ENCODE results near the gene SPINDOC.

SPINDOC gene

DNA sequence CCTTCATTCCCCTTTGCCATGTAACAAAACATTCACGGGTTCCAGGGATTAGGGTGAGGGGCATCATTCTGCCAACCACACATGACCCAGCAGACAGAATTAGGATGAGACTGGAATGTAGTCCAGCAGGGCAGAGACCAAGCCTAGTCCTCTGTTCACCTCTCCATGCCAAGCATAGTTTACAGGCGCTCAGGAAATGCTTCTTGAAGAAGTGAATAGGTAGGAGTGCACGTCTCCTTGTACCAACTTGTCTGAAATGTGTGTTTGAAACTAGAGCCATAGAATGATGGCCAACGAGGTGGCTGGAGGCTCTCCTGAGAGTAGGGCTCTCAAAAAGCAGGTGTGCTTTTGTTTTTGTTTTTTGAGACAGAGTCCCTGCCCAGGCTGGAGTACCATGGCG is 8.2 kb downstream of the SPINDOC start:
- no peak for DNase-seq (ENCODE audit: low read depth)
- TF ChIP-seq, protein P1, sequence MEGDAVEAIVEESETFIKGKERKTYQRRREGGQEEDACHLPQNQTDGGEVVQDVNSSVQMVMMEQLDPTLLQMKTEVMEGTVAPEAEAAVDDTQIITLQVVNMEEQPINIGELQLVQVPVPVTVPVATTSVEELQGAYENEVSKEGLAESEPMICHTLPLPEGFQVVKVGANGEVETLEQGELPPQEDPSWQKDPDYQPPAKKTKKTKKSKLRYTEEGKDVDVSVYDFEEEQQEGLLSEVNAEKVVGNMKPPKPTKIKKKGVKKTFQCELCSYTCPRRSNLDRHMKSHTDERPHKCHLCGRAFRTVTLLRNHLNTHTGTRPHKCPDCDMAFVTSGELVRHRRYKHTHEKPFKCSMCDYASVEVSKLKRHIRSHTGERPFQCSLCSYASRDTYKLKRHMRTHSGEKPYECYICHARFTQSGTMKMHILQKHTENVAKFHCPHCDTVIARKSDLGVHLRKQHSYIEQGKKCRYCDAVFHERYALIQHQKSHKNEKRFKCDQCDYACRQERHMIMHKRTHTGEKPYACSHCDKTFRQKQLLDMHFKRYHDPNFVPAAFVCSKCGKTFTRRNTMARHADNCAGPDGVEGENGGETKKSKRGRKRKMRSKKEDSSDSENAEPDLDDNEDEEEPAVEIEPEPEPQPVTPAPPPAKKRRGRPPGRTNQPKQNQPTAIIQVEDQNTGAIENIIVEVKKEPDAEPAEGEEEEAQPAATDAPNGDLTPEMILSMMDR (conservative IDR thresholded peaks at IDR 0.05; ENCODE audit: low read depth, low read length), result no peak
- no peak overlapping the region for H3K4me3 ChIP-seq (ENCODE audit: low read length)

DNA sequence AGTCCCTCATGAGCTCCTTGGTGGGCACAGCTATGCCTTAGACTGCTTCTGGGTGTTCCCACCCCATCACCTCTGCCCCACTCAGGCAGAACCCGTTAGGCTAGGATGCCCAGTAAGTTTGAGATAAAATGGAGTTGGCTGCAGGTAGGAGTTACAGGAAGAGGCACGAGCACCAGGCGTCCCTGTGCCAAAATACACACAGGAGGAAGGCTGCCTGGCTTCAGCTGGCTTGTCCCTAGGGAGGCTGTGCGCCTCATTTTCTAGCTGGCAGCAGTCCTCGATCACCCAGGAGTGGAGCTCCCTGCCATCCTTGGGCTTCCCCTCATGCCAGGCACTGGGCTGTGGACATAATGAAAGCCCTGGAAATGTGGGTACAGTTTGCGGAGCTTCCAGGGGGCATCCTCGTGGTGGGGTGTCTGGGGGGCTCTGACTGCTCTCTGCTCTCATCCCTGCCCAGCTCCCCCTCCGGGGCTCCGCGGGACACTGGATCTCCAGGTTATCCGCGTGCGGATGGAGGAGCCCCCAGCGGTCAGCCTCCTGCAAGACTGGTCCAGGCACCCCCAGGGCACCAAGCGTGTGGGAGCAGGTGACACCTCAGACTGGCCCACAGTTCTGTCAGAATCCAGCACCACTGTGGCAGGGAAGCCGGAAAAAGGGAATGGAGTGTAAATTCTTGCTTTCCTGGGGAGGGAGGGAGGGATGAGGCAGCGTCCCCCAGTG is 13.4 kb downstream of the SPINDOC start:
- DNase-seq (ENCODE audit: low read depth), result no peak
- no peak overlapping the region for H3K4me3 ChIP-seq (ENCODE audit: low read length)
- TF ChIP-seq, protein P1 (conservative IDR thresholded peaks at IDR 0.05; ENCODE audit: low read depth, low read length), result no peak

DNA sequence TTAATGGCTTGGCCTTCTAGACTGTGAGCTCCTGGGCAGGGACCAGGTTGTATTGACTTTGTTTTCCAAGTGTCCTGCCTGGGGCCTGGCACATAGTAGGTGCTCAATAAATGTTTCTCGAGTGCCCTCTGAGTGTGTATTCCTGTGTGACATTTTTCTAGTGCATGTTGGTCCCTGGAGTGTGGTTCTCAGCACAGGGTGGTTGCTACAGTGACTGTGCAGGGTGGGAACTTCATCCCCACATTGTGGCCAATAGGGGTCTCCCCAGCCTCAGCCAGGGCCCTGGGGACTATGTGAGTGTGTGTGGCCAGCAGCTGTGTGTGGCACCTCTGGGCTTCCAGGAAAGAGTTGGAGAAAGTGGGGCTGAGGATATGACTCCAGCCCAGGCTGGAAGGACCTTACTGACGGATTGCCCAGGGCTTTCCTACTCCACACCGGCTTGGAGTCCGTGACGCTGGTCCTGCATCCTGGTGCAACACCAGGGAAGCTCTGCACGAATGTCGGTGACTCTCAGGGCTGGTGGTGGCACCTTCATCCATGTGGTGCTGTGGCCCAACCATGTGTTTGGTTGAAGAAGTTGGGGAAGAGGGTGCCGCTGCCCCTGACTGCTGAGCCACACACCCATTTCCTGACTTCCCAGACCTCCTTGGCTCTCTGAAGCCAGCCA is 16.7 kb downstream of the SPINDOC start:
- TF ChIP-seq, protein P1 (conservative IDR thresholded peaks at IDR 0.05; ENCODE audit: low read depth, low read length), result peak; percentile 61
- no peak overlapping the region for H3K4me3 ChIP-seq (ENCODE audit: low read length)
- no peak for DNase-seq (ENCODE audit: low read depth)

DNA sequence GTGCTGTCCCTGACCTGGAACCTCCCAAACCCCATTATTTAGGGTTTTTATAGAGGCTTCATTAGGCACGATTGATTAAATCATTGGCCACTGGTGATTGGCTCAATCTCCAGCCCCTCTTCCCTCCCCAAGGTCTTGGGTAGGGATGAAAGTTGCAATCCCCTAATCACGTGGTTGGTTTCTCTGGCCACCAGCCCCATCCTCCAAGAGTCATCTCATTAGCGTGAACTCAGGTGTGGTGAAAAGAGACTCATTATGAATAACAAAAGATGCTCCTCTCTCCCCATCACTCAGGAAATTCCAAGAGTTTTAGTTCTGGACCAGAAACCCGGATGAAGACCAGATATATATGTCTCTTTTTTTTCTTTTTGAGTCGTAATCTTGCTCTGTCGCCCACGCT is 18.1 kb downstream of the SPINDOC start:
- no peak overlapping the region for H3K4me3 ChIP-seq (ENCODE audit: low read length)
- TF ChIP-seq, protein P1 (conservative IDR thresholded peaks at IDR 0.05; ENCODE audit: low read depth, low read length), result no peak
- no peak for DNase-seq (ENCODE audit: low read depth)

DNA sequence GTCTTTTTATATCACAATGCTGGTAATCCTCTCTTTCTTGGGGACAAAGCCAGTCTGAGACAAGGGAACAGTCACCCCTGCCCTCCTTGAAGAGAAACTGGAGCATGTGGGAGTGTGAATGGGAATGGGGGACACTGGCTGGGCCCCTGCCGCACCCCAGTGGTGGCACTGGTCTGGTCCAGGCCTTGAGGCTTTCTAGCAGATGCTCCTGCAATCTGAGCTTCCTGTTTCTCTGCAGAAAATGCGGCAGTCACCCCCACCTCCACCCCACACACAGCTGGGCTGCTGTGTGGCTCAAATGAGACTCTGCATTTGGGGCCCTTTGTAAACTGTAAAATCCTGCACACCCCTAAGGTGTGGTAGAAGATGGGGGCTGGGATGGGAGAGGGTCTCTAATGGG is 19.1 kb downstream of the SPINDOC start:
- TF ChIP-seq, protein P1 (conservative IDR thresholded peaks at IDR 0.05; ENCODE audit: low read depth, low read length), result no peak
- DNase-seq (ENCODE audit: low read depth), result no peak
- H3K4me3 ChIP-seq (ENCODE audit: low read length), result no peak overlapping the region

DNA sequence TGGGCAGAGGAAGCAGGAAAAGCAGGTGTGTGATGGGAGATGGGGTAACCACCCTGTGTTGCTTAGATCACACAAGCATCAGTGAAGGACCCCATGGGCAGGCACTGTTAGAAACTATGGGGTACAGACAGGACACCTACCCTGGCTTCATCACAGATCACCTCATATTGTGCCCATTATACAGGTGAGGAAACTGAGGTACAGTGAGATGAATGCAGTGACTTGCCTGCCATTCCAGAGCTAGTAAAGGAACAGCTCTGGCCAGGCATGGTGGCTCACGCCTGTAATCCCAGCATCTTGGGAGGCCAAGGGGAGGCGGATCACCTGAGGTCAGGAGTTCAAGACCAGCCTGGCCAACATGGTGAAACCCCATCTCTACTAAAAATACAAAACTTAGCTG is 19.8 kb downstream of the SPINDOC start:
- DNase-seq (ENCODE audit: low read depth), result no peak
- no peak overlapping the region for H3K4me3 ChIP-seq (ENCODE audit: low read length)
- TF ChIP-seq, protein P1 (conservative IDR thresholded peaks at IDR 0.05; ENCODE audit: low read depth, low read length), result no peak

All from retinal pigment epithelial cell (primary cell).